Iris pigment epithelial cell (primary cell): Measurements from ENCODE around the gene ATG16L1.

Experiments used
- DNase-seq: peaks from one replicate; pipeline ENCODE4 v3.0.0-alpha.2; 2011; ENCODE audit warnings: low read depth

ATG16L1 gene

DNA sequence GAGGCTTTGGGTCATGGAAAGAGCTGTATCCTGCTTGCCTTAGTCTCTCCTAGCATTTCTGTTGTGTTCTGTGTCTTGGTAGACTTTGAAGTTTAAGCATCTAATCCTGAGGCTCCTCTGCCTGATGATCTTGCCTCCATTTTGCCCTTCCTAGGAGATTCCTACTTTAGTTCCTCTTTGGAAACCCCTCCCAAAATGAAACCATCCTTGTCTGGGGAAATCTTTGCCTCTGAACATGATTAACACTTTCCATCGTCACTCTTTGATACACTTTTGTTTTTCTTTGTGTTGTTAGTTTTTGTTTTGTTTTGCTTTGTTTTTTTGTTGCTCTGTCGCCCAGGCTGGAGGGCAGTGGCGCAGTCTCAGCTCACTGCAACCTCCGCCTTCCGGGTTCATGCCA is 9.2 kb downstream of the ATG16L1 start:
- DNase-seq, result no peak

DNA sequence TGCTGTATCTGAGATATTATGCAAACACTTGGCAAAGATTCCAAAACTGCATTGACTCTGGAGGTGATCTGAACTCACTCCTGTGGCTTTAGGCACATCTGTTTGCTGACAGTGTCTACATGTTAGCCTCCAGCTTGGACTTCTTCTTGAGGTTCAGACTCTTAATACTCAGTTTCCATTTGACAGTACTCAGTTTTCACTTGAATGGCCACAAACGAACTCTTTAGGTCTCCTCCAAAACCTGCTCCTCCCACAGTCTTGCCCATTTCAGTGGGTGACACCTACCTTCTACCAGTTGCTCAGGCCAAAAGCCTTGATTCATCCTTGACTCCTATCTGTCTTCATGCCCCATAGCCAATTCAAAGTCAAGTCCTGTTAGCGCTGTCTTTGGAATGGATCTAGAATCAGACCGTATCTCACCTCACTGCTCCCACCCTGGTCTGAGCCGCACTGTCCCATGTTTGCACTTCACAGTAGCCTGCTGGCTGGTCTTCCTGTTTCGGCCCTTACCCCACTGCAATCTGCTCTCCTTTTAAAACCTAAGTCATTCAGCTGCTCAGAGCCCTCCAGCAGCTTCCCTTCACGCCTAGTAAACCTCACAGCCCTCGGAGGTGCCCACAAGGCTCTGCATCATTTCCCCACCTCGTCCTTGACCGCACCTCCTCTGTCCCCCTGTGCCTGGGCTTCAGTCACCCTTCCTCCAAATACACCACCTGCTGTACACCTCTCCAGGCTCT is 10.5 kb downstream of the ATG16L1 start:
- DNase-seq, result no peak

DNA sequence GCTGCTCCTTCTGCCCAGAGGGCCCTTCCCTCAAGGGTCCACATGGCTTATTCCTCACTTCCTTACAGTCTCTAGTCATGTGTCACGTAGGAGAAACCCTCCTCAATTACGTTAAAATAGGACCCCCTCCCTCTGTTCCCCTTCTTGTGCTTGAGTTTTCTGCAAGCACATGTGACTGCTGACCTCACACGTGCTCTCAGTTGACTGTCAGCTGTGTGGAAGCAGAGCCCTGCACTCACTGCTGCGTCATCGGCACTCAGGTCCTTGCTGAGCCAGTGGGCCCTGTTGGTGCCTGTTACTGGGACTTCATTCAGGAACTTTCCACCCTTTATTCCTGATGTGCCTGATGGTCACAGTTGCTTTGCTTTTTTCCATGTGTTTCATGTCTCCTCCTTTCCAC is 11.1 kb downstream of the ATG16L1 start:
- DNase-seq, result no peak

DNA sequence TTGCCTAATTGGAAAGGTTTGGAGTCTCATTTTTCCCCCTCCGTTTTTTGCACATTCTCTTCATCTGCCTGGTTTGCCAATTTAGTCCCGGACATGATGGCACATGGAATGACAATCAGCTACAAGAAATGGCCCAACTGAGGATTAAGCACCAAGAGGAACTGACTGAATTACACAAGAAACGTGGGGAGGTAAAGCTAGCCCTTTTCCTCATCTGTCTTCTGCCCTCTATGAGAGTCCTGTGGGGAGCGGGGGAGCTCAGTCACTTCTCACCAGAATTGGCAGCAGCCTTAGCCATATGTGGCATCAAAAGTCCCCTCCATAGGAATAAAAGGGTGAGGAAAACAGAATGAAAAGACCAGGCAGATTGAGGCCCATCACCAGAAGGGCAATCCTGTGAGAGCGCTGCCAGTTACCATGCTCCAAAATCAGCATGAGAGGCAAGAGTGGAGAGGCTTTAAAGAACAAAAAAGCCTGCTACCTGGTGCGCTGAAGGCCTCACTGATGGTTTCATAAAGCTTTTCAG is 11.6 kb downstream of the ATG16L1 start:
- no peak for DNase-seq

DNA sequence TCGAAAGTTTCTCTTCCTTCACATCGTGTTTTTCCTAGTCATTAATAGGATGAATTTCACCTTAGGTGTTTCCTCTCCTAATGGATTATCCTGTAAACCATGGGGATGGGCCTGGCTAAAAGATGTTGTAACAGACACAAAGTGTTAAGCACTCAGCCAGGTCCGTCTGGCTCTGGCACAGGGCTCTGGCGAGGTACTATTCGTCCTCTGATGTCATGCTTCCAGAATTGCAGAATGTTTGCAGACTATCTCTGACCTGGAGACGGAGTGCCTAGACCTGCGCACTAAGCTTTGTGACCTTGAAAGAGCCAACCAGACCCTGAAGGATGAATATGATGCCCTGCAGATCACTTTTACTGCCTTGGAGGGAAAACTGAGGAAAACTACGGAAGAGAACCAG is 13.2 kb downstream of the ATG16L1 start:
- DNase-seq, result no peak

DNA sequence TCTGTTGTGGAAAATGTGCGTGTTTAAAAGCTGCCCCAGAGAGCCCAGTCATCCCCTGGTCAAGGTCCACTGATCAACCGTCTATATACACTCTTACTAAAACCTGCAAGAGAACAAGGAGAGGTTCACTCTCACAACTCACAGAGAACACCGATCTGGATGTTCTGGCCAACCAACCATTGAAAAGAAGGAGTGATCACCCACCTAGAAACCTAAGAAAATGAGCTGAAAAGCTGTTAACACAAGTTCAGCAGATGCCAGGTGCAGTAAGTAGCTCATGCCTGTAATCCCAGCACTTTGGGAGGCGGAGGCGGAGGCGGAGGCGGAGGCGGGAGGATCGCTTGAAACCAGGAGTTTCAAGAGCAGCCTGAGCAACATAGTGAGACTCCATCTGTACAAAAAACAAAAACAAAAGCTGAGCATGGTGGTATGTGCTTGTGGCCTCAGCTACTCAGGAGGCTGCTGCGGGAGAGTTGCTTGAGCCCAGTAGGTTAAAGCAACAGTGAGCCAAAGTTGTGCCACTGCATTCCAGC is 14.5 kb downstream of the ATG16L1 start:
- DNase-seq, result no peak

DNA sequence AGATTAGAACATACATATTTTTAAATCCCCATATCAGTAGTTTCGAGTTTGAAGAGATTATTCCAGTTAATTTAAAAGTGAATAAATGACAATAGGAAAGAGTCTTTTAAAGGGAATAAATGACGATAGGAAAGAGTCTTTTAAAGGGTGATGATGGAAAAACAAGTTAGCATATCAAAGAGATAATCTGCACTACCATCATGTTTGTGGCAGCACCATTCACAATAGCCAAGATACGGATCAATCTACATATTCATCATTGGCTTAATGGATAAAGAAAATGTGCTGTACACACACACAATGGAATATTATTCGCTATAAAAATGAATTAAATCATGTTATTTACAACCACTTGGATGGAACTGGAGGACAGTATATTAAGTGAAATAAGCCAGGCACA is 15.0 kb downstream of the ATG16L1 start:
- no peak for DNase-seq

DNA sequence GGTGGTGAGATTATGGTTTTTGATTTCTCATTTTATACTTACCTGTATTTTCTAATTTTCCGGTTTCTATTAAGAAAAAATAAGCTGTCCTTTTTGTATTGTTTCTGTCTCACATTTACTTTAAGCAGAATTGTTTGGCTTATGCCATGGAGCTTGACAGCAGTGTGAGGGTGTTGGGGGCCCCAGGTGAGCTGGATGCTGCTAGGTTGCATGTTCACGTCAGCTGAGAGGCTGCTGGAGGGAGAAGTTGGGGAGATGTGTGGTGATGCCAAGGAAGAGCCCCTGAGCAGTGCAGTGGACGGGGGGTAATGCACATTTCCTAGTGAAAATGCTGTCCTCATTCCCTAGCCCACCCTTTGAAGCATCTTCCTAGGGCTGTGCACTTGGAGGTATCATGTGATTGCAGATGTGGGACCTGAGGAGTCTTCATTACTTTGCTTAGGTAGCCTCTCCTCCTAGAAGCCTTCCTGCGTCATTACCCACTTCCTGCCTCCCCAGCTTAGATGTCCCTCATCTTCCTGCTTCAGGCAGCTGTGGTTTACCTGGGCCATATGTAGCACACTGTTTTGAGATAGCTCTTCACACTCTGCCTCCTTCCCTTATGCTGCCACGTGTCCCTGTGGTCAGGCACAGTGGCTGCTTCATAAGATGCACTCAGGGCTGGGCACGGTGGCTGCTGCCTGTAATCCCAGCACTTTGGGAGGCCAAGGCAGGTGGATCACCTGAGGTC is 16.2 kb downstream of the ATG16L1 start:
- no peak for DNase-seq

DNA sequence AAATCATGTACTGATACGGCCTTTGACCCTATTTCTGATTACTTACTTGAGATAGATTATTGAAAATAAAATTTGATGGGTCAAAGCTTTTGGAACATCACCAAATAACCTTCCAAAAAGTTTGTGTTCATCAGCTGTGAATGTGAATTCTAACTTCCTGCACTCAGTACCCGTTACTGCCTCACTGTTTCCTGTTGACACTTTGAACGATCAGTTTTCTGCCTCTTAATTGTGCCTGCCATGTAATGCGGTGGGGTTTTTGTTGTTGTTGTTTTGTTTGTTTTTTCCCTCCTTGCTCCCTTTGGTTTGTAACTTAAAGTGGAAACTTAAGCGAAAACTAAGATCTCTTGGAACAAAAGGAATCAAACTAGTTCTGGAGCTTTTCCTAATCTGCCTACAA is 18.9 kb downstream of the ATG16L1 start:
- DNase-seq, result no peak

DNA sequence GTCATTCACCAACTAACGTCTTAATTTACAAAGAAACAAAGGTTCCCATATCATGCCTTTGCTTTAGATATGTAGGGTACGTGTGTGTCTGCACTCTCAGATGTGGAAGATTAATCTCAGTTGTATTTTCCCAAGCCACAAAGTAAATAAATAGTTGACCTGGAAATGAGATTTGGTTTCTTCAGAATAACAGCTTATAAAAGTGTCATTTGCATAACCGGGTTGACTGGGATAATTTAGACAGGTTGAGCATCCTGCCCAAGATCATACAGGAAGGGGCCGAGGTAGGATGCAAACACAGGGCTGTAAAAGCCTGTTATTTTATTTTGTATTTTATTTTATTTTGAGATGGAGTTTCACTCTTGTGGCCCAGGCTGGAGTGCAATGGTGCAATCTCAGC is 19.5 kb downstream of the ATG16L1 start:
- DNase-seq, result no peak

DNA sequence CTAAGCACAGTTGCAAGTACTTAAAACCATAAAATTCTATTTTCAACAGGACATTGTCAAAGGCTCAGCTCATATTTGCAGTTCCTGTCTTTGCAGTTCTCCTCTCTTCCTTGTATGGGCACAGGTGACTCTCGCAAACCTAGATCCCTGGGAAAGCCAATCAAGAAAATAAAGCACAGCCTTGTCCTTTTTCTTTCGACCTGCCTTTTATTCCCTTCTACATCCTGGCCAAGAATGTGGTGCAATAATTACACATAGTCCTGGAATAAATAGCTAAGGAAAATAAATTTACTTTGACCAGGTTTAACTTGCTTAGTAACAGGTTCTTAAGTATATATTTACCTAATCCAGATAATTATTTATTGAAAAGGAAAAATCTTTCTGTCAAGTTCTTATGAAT is 20.2 kb downstream of the ATG16L1 start:
- no peak for DNase-seq

DNA sequence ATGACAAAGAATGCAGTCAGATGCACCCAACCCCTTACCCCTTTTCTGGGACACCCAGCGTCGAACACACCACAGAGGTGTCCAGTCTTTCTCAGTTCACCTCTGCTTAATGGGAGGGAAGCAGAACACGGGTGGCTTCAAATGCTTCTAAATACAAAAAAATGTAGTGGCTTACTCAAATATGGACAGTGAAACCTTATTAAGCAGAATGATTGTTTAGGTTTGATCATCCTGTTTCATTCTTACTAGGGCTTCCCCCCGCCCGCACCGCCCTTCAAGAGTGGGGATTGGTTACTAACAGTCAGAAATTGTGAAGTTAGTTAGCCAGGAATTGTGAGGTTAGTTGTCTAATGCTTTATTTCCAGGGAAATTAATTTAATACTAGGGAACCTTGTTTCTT is 21.6 kb downstream of the ATG16L1 start:
- no peak for DNase-seq

DNA sequence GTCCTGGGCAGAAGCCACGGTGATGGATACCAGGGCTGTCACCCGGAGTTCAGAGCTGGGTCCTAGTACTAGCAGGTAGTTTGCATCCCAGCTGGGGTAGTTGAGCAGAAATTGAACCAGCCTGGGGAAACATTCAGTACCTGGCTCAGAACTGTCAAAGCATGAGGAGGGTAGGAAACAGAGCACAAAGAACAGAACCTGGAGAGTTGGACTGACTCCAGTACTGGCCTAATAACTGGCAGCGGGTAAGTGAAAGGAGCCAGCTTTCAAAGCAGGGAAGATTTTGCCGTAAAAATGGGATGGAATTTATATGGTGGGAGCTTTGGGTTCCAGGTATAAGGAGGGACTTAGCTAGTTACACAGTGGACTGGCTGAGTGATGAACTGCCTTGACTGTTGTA is 23.8 kb downstream of the ATG16L1 start:
- no peak for DNase-seq

DNA sequence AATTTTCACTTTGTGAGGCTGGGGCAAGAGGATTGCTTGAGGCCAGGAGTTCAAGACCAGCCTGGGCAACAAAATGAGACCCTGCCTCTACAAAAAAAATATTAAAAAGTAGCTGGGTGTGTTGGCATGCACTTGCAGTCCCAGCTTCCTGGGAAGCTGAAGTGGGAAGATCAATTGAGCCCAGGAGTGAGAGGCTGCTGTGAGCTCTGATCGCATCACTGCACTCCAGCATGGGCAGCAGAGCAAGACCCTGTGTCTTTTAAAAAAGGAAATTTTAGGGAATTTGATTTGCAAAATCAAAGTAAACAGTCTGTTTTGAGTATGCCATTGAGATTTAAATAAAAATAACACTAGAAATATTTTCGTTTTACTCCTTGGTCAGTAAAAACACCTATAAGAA is 27.4 kb downstream of the ATG16L1 start:
- no peak for DNase-seq

DNA sequence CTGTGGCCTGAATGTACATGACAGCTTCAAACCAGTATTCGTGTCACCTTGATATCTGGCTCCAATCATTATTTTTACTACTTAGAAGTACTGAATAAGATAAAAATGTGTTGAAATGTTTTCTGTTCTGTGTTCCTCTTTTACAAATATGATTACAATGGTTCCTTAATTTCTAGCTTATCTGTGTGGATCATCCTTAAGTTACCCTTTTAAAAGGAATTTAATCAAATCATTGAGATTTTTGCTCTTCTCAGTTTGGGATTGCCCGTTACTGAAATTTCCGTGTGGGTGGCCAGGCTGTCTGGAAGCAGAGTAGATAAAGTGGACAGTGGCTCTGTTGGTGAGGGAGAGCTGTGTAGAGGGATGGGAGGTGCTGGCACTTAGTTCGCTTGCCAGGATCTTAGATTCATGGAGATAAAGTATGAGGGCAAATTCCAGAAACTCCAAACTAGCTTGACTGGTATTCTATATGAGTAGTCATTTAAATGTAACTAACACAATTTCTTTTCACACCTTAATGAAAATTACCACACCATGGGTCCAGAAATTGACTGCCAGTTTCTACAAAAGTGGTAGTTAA is 28.7 kb downstream of the ATG16L1 start:
- DNase-seq, result peak; percentile 15

DNA sequence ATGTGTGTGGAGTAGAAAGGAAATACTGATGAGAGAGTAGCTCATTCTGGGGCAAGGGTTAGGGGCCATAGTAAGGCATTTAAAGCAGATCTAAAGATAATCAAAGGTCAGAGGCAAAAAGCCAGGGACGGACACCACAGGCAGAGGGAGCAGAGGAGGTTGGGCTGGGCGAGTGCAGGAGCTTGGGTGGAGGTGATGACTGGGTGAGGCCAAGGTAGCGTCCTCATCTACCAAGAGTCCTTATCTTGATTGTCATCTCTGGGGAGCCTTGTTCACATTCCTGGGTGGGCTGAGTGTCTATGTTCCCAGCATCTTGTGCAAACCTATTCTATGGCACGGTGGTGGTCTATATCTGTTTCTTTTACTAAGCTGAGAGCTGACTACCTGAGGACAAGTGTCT is 30.1 kb downstream of the ATG16L1 start:
- DNase-seq, result no peak

DNA sequence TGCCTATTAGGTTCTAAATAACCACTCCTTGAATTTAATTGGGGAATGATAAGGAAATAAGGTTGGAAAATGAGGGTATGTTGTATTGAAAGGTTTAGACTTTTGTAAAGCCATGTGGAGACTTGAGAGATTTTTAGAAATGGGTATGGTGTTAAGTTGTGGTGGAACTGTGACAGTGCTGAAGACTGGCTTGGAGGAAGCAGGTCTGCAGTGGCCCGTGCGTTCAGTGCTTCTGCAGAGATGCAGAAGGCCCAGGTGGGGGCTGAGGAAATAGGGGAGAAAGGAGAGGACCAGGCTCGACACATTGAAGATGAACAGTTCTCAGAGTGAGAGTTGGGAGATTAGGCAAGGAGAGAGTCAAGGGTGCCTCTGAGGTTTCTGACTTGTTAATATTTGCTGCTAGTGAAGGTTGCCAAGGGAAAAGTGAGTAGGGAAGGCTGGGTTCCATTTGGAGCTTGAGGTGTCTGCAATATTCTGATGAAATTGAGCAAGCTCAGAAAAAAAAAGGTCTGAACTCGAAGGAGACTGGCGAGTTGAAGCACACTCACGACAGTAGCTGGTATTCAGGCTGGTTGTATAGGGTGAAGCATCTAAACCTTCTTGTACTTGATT is 30.6 kb downstream of the ATG16L1 start:
- no peak for DNase-seq

DNA sequence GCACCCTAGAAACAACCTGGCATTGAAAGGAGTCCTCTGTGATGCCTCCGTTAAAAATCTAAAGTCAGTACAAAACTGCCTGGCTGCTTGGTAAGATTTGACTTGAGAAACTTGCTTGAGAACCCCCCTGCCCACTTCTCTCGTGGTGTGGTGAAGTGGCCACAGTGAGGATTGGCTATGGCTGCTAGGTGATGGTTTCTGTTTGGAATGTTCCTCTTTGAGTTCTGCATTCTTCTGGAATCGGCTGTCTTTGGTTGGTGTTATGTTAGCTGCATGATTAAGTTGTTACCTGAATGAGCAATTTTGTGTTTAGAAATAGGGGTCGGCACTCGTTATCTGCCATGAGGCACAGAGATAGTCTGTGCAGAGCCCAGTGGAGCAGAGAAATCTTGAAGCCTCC is 34.4 kb downstream of the ATG16L1 start:
- DNase-seq, result peak; percentile 58

DNA sequence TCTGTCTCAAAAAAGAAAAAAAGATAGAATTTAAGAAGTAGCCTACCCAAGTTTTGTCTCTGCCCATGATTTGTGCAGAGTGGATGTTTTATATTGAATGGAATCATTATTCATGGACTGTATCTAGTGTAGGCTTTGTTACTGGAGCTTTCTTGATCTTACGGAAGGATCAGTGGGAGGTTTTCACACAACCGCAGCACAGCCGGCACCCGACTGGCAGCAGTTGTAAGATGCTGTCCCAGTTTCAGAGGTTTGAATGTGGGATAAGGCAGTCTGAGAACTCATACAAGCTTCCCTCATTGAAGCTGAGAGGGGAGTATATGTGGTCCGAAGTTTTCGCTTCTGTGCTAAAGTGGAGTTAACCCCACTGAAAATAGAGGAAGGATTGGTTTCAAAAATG is 36.4 kb downstream of the ATG16L1 start:
- DNase-seq, result no peak

DNA sequence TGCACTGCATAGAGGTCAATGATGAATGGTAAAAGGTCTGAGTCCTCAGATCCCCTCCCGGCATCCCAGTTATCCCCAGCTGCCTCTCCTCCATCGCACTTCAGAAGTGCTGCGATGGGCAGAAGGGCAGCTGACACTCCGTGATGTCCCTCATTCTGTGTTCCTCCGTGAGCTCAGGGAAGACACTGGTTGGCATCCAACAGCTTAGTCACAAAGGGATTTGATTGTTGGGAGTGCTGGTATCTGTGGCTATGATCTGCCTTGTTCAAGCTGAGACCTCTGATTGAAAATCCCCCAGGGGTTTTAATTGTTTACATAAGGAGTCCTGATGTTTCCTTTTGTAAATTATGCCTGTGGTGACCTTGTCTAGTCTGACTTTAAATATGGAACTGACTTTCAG is 37.2 kb downstream of the ATG16L1 start:
- DNase-seq, result peak; percentile 26

DNA sequence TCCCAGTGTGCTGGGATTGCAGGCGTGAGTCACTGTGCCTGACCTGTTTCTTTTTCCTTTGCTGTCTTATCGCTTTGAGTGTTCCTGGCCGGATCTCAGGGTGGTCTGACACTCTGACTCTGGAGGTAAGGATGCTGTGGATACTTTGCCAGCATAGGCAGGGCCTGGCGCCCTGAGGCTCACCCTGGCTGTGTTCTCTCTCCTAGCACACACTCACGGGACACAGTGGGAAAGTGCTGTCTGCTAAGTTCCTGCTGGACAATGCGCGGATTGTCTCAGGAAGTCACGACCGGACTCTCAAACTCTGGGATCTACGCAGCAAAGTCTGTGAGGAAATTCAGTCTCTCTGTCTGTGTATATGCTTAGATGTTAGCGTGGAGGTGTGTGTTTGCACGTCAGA is 38.2 kb downstream of the ATG16L1 start:
- no peak for DNase-seq

DNA sequence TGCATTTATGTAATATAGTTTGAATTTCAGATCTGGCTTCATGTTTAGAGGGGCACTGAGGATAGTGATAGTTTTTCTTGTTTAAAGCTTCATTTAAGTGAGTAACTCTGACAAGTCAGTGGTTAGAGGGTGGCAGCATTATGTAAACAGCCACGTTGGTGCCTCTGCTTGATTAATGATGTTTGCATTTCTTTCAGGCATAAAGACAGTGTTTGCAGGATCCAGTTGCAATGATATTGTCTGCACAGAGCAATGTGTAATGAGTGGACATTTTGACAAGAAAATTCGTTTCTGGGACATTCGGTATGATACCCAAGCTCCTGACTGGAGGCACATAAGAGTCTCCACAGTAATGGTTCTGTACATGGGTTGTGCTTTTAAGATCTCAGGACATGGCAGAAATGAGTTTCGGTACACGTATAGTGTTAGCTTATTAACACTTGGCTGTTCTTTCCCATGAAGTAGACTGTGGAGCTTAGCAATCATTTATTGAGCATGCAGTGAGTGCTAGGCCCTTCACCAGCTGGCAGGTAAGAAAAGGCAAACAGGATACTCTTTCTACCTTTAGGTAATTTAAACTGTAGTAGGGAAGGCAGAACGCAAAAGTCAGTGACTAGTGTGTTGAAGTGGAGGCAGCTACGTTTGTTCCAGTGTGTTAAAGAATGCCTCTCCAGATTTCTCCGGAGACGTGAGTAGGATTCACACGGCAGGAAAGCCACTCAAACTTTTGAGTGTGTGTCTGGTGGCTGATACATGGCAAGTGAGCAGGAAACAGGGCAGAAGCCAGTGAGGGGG is 38.8 kb downstream of the ATG16L1 start:
- DNase-seq, result no peak
